ENCODE results near the gene CSF2.

CSF2 gene

DNA sequence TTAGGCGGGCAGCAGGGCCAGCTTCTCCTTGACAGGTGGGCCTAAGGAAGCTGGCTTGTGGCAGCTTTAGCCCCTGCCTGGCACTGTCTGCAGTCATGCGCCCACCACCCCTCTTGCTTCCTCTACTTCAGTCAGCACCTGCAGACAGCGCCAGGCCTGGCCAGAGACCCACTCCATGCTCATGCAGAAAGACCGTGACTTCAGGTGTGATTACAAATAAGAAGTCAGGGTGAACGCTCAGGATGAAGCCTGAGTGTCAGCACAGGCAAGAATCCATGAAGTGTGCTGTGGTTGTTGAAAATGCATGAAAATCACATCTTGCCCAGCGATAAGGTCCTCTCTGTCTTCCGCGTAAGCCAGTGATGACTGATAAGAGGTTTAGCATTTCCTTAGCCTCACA, 3.4 kb downstream of the CSF2 start:
- DNase-seq (ENCODE audit: low read depth), result no peak
- no peak overlapping the region for H3K4me3 ChIP-seq (ENCODE audit: control insufficient read depth, low read depth, low read length)
- TF ChIP-seq, protein P1, sequence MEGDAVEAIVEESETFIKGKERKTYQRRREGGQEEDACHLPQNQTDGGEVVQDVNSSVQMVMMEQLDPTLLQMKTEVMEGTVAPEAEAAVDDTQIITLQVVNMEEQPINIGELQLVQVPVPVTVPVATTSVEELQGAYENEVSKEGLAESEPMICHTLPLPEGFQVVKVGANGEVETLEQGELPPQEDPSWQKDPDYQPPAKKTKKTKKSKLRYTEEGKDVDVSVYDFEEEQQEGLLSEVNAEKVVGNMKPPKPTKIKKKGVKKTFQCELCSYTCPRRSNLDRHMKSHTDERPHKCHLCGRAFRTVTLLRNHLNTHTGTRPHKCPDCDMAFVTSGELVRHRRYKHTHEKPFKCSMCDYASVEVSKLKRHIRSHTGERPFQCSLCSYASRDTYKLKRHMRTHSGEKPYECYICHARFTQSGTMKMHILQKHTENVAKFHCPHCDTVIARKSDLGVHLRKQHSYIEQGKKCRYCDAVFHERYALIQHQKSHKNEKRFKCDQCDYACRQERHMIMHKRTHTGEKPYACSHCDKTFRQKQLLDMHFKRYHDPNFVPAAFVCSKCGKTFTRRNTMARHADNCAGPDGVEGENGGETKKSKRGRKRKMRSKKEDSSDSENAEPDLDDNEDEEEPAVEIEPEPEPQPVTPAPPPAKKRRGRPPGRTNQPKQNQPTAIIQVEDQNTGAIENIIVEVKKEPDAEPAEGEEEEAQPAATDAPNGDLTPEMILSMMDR (IDR thresholded peaks at IDR 0.05; ENCODE audit: control insufficient read depth, insufficient read depth, low read depth, low read length, missing control alignments), result no peak

GRCh38 chr5:132079081-132079480, 5.5 kb downstream of the CSF2 start:
- no peak overlapping the region for H3K4me3 ChIP-seq (ENCODE audit: control insufficient read depth, low read depth, low read length)
- no peak for DNase-seq (ENCODE audit: low read depth)
- TF ChIP-seq, protein P1 (IDR thresholded peaks at IDR 0.05; ENCODE audit: control insufficient read depth, insufficient read depth, low read depth, low read length, missing control alignments), result no peak

DNA sequence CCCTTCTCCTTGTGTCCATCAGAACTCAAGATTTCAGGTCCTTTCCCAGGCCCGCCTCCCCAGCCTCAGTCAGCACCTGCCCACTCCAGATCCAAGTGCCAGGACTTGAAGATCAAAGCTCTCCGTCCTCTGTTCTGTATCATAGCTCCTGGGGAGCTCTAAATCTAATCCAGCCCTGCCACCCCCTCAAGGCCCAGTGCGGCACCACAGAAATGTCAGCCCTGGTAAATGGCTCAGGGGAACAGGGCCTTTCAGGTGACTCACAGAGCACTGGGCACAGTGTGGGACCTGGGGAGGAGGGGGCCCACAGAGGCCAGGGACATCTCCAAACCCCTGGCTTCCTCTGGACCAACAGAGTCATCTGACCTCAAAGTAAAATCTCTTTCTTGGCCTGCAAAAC, 6.0 kb downstream of the CSF2 start:
- DNase-seq (ENCODE audit: low read depth), result no peak
- TF ChIP-seq, protein P1 (IDR thresholded peaks at IDR 0.05; ENCODE audit: control insufficient read depth, insufficient read depth, low read depth, low read length, missing control alignments), result no peak
- H3K4me3 ChIP-seq (ENCODE audit: control insufficient read depth, low read depth, low read length), result no peak overlapping the region

- TF ChIP-seq, protein P1 (IDR thresholded peaks at IDR 0.05; ENCODE audit: control insufficient read depth, insufficient read depth, low read depth, low read length, missing control alignments), result no peak
- no peak for DNase-seq (ENCODE audit: low read depth)
- H3K4me3 ChIP-seq (ENCODE audit: control insufficient read depth, low read depth, low read length), result no peak overlapping the region
Measured at GRCh38 chr5:132080595-132080994, 7.0 kb downstream of the CSF2 start.

- no peak overlapping the region for H3K4me3 ChIP-seq (ENCODE audit: control insufficient read depth, low read depth, low read length)
- TF ChIP-seq, protein P1 (IDR thresholded peaks at IDR 0.05; ENCODE audit: control insufficient read depth, insufficient read depth, low read depth, low read length, missing control alignments), result no peak
- DNase-seq (ENCODE audit: low read depth), result no peak
Measured at GRCh38 chr5:132081458-132081857, 7.9 kb downstream of the CSF2 start.

- TF ChIP-seq, protein P1 (IDR thresholded peaks at IDR 0.05; ENCODE audit: control insufficient read depth, insufficient read depth, low read depth, low read length, missing control alignments), result no peak
- no peak for DNase-seq (ENCODE audit: low read depth)
- no peak overlapping the region for H3K4me3 ChIP-seq (ENCODE audit: control insufficient read depth, low read depth, low read length)
Measured at GRCh38 chr5:132082329-132083023, 8.9 kb downstream of the CSF2 start.
